HL-60 (cell line): ENCODE measurements around the gene EFCAB13.

Experiments used
- DNase-seq, 2 experiments: peaks; one replicate each; pipeline ENCODE4 v3.0.0-alpha.2; 2010 to 2020; ENCODE audit warnings: low read depth in 1 of 2, low spot score in 1 of 2
- H3K27ac ChIP-seq: fragments of 250-450 bp; sonication (Bioruptor Pico); replicated peaks from 2 replicates; pipeline ENCODE4 v1.5.1; 2020; ENCODE audit warnings: mild to moderate bottlenecking, moderate library complexity
- H3K27me3 ChIP-seq: fragments of 250-450 bp; sonication (Bioruptor Pico); 2 replicates; pipeline ENCODE4 v1.5.1; 2021; ENCODE audit warnings: mild to moderate bottlenecking, moderate library complexity; ENCODE audit not compliant: insufficient read depth, poor library complexity, severe bottlenecking
- H3K4me3 ChIP-seq: replicated peaks from 2 replicates; pipeline ENCODE4 v1.5.1; 2011; ENCODE audit warnings: mild to moderate bottlenecking, control low read depth, low read length; ENCODE audit not compliant: insufficient read depth
- CTCF ChIP-seq: IDR thresholded peaks from one replicate; pipeline ENCODE4 v1.5.1; 2011; ENCODE audit warnings: low read length, control low read depth, inconsistent platforms; ENCODE audit not compliant: insufficient read depth
- GABPA ChIP-seq: IDR thresholded peaks from 2 replicates; pipeline ENCODE4 v1.6.1; 2012; ENCODE audit warnings: low read depth
- POLR2AphosphoS5 ChIP-seq: IDR thresholded peaks from 2 replicates; pipeline ENCODE4 v1.6.1; 2012; ENCODE audit warnings: low read depth
- REST ChIP-seq: IDR thresholded peaks from 2 replicates; pipeline ENCODE4 v1.6.1; 2012; ENCODE audit warnings: low read depth; ENCODE audit not compliant: insufficient replicate concordance
- SPI1 ChIP-seq: IDR thresholded peaks from 2 replicates; pipeline ENCODE4 v1.6.1; 2012; ENCODE audit warnings: low read depth, mild to moderate bottlenecking, borderline replicate concordance

EFCAB13 gene

GRCh38 chr17:47304186-47304585, 19.6 kb upstream of the EFCAB13 start:
- Histone ChIP-seq H3K27me3 (no peaks in the 10 kb centered on the region), H3K27ac (no peak overlapping the region), H3K4me3 (no peak overlapping the region)
- TF ChIP-seq SPI1, result no peak
- no peak for TF ChIP-seq GABPA
- no peak for DNase-seq

DNA sequence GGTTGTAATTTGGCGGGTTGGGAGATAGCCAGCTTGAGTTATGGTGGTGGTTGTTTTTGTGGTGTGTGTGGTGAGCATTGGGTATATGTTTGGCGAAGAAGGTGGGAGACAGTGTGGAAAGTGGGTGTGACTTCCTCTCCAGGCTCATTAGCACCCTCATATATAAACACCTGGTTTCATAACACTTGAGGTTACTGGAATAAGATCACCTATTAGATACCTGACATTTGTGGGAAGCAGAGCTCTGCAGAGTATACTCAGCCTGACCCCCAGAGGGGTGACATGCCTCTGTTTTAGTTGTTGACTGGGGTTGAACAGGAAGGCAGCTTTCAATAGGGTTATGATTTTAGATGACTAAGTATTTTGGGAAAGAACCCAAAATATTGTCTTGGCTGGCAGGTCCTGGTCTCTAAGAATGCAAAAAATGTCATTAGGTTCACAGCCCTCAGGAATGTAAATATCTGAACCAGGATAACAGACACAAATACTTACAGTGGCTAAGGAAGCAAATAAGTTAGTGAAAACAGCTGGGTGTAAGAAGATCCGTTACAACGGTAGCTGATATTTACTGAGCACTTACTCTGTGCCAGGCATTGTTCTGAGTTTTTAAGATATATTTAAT, 18.3 kb upstream of the EFCAB13 start:
- no peak for DNase-seq
- Histone ChIP-seq H3K27me3 (no peaks in the 10 kb centered on the region), H3K4me3 (no peak overlapping the region), H3K27ac (no peak overlapping the region)
- TF ChIP-seq SPI1 (no peak), CTCF (no peak), REST (no peak), GABPA (no peak), POLR2AphosphoS5 (no peak)

- H3K4me3 ChIP-seq, result no peak overlapping the region
- TF ChIP-seq CTCF, result no peak
- TF ChIP-seq SPI1, result no peak
- no peak for TF ChIP-seq POLR2AphosphoS5
- no peak for TF ChIP-seq GABPA
- no peak for TF ChIP-seq REST
- H3K27ac ChIP-seq, result no peak overlapping the region
- H3K27me3 ChIP-seq, result peaks cover 3% of the 10 kb centered on the region
- no peak for DNase-seq
Observed at GRCh38 chr17:47310186-47310733, 13.5 kb upstream of the EFCAB13 start.

GRCh38 chr17:47311420-47311819, 12.3 kb upstream of the EFCAB13 start:
- no peak for TF ChIP-seq GABPA
- TF ChIP-seq SPI1, result no peak
- no peak for TF ChIP-seq POLR2AphosphoS5
- TF ChIP-seq REST, result no peak
- TF ChIP-seq CTCF, result no peak
- no peak overlapping the region for H3K4me3 ChIP-seq
- no peak overlapping the region for H3K27ac ChIP-seq
- DNase-seq, result no peak
- peaks cover 3% of the 10 kb centered on the region for H3K27me3 ChIP-seq
